Gastroesophageal sphincter (tissue), 4 donors: Measurements from ENCODE around the gene LILRA1. TPM values are rescaled to one million over a fixed set of nuclear protein-coding genes. Genes with fewer than 3 reads are reported as not detected.
"Not testable (repeated sequence)": the region's sequence is repeated elsewhere in the genome, so short reads cannot be mapped to it uniquely, and the experiment has no call there.

Source experiments
- ATAC-seq: fragments of 150-250 bp; one replicate; pipeline ENCODE4 v1.9.1; 2016; ENCODE audit warnings: mild to moderate bottlenecking, moderate library complexity
- H3K27ac ChIP-seq, 4 donors: fragments of 200-600 bp; sonication (generic) in 3 of 4; 1 replicate in 3 of 4; 2 replicates in 1 of 4; pipeline ENCODE4 v1.5.1; 2016 to 2019
- H3K27me3 ChIP-seq: fragments of 200-600 bp; sonication (generic); one replicate; pipeline ENCODE4 v1.5.1; 2019
- H3K36me3 ChIP-seq, 2 donors: fragments of 200-600 bp; sonication (generic); one replicate each; pipeline ENCODE4 v1.5.1; 2019; ENCODE audit warnings: control low read depth in 1 of 2
- H3K4me1 ChIP-seq, 3 donors: fragments of 200-600 bp; sonication (generic); 1 replicate in 2 of 3; 2 replicates in 1 of 3; pipeline ENCODE4 v1.5.1; 2016 to 2019; ENCODE audit warnings: control low read depth in 2 of 3
- H3K4me3 ChIP-seq, 2 donors: fragments of 200-600 bp; sonication (generic); one replicate each; pipeline ENCODE4 v1.5.1; 2019; ENCODE audit warnings: mild to moderate bottlenecking in 1 of 2, moderate library complexity in 1 of 2
- H3K9me3 ChIP-seq, 3 donors: fragments of 200-600 bp; sonication (generic); one replicate each; pipeline ENCODE4 v1.5.1; 2017 to 2019; ENCODE audit warnings: control low read depth in 2 of 3
- EP300 ChIP-seq: sonication (generic); formaldehyde crosslinking; IDR thresholded peaks from one replicate; pipeline ENCODE4 v1.6.1; 2017; ENCODE audit warnings: antibody characterized with exemption, mild to moderate bottlenecking
- POLR2A ChIP-seq, 2 donors: fragments of 450-650 bp; IDR thresholded peaks; one replicate each; pipeline ENCODE4 v1.6.1; 2017; ENCODE audit warnings: antibody characterized with exemption in 2 of 2, mild to moderate bottlenecking in 2 of 2, moderate library complexity in 1 of 2
- POLR2AphosphoS5 ChIP-seq: sonication (generic); formaldehyde crosslinking; IDR thresholded peaks from one replicate; pipeline ENCODE4 v1.6.1; 2017; ENCODE audit warnings: antibody characterized with exemption
- WGBS, 2 donors: methylation state at CpG; one replicate each; pipeline ENCODE4 v1.1.5; 2018; ENCODE audit warnings: low coverage in 1 of 2; 5-methylcytosine and 5-hydroxymethylcytosine counted together
- total RNA-seq, 4 donors: library from RNA; depleted of rRNA; stranded (reverse); fragments of >200 nt; gene quantifications; one replicate each; pipeline ENCODE4 v1.1.0, GENCODE V29; 2016
- TF ChIP-seq, protein P1 (sequence below), 4 experiments: fragments of 200-600 bp in 2 of 4; fragments of 450-650 bp in 2 of 4; sonication (generic) in 1 of 4; IDR thresholded peaks; one replicate each; pipeline ENCODE4 v1.5.1; 2017 to 2019; ENCODE audit warnings: antibody characterized with exemption in 4 of 4, mild to moderate bottlenecking in 2 of 4, moderate library complexity in 2 of 4

Gene LILRA1
- total RNA-seq, 4 donors from 2014 or later, result 0.85 to 0.94 TPM; not detected in 2

- Histone ChIP-seq H3K36me3 (no peaks in the 10 kb centered on the region), H3K9me3 (peaks cover 0 to 33% (median 0%) of the 10 kb centered on the region in 3 donors), H3K4me3 (no peak overlapping the region), H3K27ac (no peak overlapping the region), H3K27me3 (no peaks in the 10 kb centered on the region), H3K4me1 (no peaks in the 10 kb centered on the region)
- ATAC-seq, result no peak
- 62% methylated on average over 1 of the region's 1 CpG; no CpG with 5 or more reads in 1 of the 2 donors for WGBS, 2 donors
- no peak for TF ChIP-seq POLR2A (IDR thresholded peaks at IDR 0.05)
Measured at GRCh38 chr19:54614726-54615125, 21.3 kb downstream of the LILRA1 start.

- Histone ChIP-seq H3K36me3 (no peaks in the 10 kb centered on the region), H3K4me1 (no peaks in the 10 kb centered on the region), H3K27me3 (peaks cover 8% of the 10 kb centered on the region), H3K27ac (no peak overlapping the region), H3K4me3 (no peak overlapping the region), H3K9me3 (peaks cover 0 to 20% (median 0%) of the 10 kb centered on the region in 3 donors)
- TF ChIP-seq EP300 (no peak), POLR2AphosphoS5 (no peak), POLR2A (IDR thresholded peaks at IDR 0.05) (no peak)
- TF ChIP-seq, protein P1, sequence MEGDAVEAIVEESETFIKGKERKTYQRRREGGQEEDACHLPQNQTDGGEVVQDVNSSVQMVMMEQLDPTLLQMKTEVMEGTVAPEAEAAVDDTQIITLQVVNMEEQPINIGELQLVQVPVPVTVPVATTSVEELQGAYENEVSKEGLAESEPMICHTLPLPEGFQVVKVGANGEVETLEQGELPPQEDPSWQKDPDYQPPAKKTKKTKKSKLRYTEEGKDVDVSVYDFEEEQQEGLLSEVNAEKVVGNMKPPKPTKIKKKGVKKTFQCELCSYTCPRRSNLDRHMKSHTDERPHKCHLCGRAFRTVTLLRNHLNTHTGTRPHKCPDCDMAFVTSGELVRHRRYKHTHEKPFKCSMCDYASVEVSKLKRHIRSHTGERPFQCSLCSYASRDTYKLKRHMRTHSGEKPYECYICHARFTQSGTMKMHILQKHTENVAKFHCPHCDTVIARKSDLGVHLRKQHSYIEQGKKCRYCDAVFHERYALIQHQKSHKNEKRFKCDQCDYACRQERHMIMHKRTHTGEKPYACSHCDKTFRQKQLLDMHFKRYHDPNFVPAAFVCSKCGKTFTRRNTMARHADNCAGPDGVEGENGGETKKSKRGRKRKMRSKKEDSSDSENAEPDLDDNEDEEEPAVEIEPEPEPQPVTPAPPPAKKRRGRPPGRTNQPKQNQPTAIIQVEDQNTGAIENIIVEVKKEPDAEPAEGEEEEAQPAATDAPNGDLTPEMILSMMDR (IDR thresholded peaks at IDR 0.05), result no peak
- WGBS, 2 donors, result 46 to 62% methylated on average over 3 of the region's 3 CpGs
- no peak for ATAC-seq
Measured at GRCh38 chr19:54616057-54616456, 22.6 kb downstream of the LILRA1 start.

- Histone ChIP-seq H3K27ac (no peak overlapping the region), H3K36me3 (no peaks in the 10 kb centered on the region), H3K9me3 (peaks cover 0 to 16% (median 0%) of the 10 kb centered on the region in 3 donors), H3K4me3 (no peak overlapping the region), H3K27me3 (peaks cover 8% of the 10 kb centered on the region), H3K4me1 (no peaks in the 10 kb centered on the region)
- no peak for ATAC-seq
- TF ChIP-seq POLR2A (IDR thresholded peaks at IDR 0.05) (no peak), EP300 (no peak), POLR2AphosphoS5 (no peak)
- TF ChIP-seq, protein P1 (IDR thresholded peaks at IDR 0.05), result no peak
- 37 to 71% methylated on average over 4 to 5 of the region's 5 CpGs for WGBS, 2 donors
Measured at GRCh38 chr19:54616821-54617560, 23.6 kb downstream of the LILRA1 start.

DNA sequence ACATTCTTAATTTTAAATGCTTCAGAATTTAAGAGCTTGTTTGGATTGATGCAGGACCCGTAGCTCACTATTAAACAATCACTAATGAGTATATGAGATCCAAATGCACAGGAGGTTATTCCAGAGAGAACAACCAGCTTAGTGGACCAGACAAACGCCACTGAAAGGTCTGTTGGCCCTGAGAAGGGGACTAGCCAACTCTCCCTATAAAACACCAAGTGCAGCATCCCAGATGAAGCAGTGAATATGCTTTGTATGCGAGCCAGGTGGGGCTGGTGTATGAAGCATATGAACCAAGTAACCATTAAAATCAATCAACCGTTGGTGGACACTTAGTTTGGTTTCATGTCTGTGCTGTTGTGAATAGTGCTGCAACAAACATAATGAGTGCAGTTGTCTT, 27.0 kb downstream of the LILRA1 start:
- WGBS, 2 donors, result 76 to 83% methylated on average over 2 to 3 of the region's 4 CpGs
- peaks cover 0 to 5% (median 0%) of the 10 kb centered on the region in 3 donors for H3K9me3 ChIP-seq
- no peak for ATAC-seq
- no peaks in the 10 kb centered on the region for H3K4me1 ChIP-seq
- no peak for TF ChIP-seq POLR2A (IDR thresholded peaks at IDR 0.05)
- no peak for TF ChIP-seq POLR2AphosphoS5
- TF ChIP-seq, protein P1 (IDR thresholded peaks at IDR 0.05), result no peak
- TF ChIP-seq EP300, result no peak
- no peak overlapping the region for H3K27ac ChIP-seq
- H3K27me3 ChIP-seq, result peaks cover 12% of the 10 kb centered on the region
- no peak overlapping the region for H3K4me3 ChIP-seq
- H3K36me3 ChIP-seq, result no peaks in the 10 kb centered on the region

DNA sequence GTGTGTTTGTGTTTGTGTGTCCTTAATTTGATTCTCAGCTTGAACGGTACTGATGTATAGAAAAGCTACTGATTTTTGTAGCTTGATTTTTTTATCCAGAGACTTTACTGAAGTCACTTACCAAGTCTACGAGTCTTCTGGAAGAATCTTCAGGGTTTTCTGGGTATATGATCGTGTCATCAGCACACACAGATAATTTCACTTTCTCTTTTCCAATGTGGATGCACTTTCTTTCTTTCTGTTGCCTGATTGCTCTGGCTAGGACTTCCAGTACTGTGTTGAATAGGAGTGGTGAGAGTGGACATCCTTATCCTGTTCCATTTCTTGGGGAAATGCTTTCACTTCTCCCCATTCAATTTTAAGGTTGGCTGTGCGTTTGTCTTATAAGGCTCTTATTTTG, 29.0 kb downstream of the LILRA1 start:
- H3K9me3 ChIP-seq, result peaks cover 0 to 10% (median 0%) of the 10 kb centered on the region in 3 donors
- H3K36me3 ChIP-seq, result no peaks in the 10 kb centered on the region
- 20 to 61% methylated on average over 1 to 4 of the region's 4 CpGs for WGBS, 2 donors
- no peak overlapping the region for H3K4me3 ChIP-seq
- peaks cover 21% of the 10 kb centered on the region for H3K27me3 ChIP-seq
- ATAC-seq, result no peak
- TF ChIP-seq, protein P1 (IDR thresholded peaks at IDR 0.05), result no peak
- TF ChIP-seq POLR2AphosphoS5, result no peak
- no peak for TF ChIP-seq EP300
- no peak for TF ChIP-seq POLR2A (IDR thresholded peaks at IDR 0.05)
- no peaks in the 10 kb centered on the region for H3K4me1 ChIP-seq
- no peak overlapping the region for H3K27ac ChIP-seq

DNA sequence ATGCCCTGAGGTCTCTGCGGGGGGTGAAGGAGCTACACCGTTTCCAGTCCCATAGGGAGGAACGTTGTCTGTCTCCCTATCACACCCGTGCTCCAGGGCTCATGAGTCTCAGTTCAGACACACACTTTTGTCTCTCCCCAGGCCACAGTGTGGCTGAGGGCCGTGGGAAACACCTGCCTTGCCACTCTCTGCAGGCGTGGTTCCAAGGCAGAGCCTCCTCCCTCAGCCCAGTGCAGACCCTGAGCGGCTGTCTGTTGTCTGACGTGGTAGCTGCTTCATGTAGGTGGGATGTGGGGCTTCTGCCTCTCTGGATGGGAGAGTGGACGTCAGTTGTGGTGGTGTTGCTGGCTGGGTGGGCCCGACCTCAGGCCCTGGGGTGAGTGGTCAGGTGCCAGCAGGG, 30.8 kb downstream of the LILRA1 start:
- H3K9me3 ChIP-seq, result peaks cover 0 to 16% (median 0%) of the 10 kb centered on the region in 3 donors
- peaks cover 39% of the 10 kb centered on the region for H3K27me3 ChIP-seq
- no CpG with 5 or more reads among the region's 10 CpGs for WGBS, 2 donors
- not testable (repeated sequence) for H3K36me3 ChIP-seq, H3K27ac ChIP-seq, ATAC-seq, H3K4me1 ChIP-seq, H3K4me3 ChIP-seq

- 78 to 83% methylated on average over 2 to 6 of the region's 15 CpGs for WGBS, 2 donors
- H3K27me3 ChIP-seq, result peaks cover 48% of the 10 kb centered on the region
- H3K4me3 ChIP-seq, H3K36me3 ChIP-seq, H3K4me1 ChIP-seq, ATAC-seq, H3K27ac ChIP-seq: not testable (repeated sequence)
- H3K9me3 ChIP-seq, result peaks cover 0 to 16% (median 0%) of the 10 kb centered on the region in 3 donors
Measured at GRCh38 chr19:54624934-54625730, 31.7 kb downstream of the LILRA1 start.
